Peyer's patch (tissue), 4 donors: Measurements from ENCODE around the gene CCDC6.

Experiments
- POLR2A ChIP-seq, 2 donors: fragments of 450-650 bp; IDR thresholded peaks; one replicate each; pipeline ENCODE4 v1.5.1; 2017; ENCODE audit warnings: antibody characterized with exemption in 2 of 2, mild to moderate bottlenecking in 2 of 2, moderate library complexity in 2 of 2
- TF ChIP-seq, protein P1 (sequence below), 6 experiments: fragments of 450-650 bp in 4 of 6; fragments of 200-600 bp in 2 of 6; sonication (generic) in 1 of 6; IDR thresholded peaks; one replicate each; pipeline ENCODE4 v1.5.1; 2017 to 2019; ENCODE audit warnings: antibody characterized with exemption in 6 of 6, mild to moderate bottlenecking in 3 of 6, moderate library complexity in 1 of 6

DNA sequence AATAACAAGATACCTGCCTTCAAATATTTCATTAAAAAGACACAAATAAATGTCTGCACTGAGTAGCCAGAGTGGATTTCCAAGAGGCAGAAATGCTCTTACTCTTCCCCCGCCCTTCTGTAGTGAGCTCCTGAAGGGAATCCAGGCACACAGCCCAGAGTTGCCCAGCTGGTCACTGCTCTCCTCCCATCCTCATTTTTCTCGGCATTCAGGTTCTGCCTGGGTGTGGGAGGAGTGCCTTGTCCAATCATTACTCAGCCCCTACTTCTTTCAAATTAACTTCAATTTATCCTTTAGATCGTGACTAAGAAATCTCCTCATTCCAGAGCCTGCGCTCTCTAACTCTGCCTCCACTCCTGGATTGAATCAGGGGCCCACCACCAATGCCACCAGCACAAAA lies 12.2 kb downstream of the CCDC6 start:
- TF ChIP-seq, protein P1, sequence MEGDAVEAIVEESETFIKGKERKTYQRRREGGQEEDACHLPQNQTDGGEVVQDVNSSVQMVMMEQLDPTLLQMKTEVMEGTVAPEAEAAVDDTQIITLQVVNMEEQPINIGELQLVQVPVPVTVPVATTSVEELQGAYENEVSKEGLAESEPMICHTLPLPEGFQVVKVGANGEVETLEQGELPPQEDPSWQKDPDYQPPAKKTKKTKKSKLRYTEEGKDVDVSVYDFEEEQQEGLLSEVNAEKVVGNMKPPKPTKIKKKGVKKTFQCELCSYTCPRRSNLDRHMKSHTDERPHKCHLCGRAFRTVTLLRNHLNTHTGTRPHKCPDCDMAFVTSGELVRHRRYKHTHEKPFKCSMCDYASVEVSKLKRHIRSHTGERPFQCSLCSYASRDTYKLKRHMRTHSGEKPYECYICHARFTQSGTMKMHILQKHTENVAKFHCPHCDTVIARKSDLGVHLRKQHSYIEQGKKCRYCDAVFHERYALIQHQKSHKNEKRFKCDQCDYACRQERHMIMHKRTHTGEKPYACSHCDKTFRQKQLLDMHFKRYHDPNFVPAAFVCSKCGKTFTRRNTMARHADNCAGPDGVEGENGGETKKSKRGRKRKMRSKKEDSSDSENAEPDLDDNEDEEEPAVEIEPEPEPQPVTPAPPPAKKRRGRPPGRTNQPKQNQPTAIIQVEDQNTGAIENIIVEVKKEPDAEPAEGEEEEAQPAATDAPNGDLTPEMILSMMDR (IDR thresholded peaks at IDR 0.05): no peak
- no peak for TF ChIP-seq POLR2A (IDR thresholded peaks at IDR 0.05)
